ENCODE results near the gene CTTNBP2NL.
"Not testable (repeated sequence)": the region's sequence is repeated elsewhere in the genome, so short reads cannot be mapped to it uniquely, and the experiment has no call there.

CTTNBP2NL gene

GRCh38 chr1:112470324-112470723, 74.3 kb downstream of the CTTNBP2NL start:
- not testable (repeated sequence) for DNase-seq

- no peak for DNase-seq
Observed at GRCh38 chr1:112470966-112471365, 75.0 kb downstream of the CTTNBP2NL start.

DNA sequence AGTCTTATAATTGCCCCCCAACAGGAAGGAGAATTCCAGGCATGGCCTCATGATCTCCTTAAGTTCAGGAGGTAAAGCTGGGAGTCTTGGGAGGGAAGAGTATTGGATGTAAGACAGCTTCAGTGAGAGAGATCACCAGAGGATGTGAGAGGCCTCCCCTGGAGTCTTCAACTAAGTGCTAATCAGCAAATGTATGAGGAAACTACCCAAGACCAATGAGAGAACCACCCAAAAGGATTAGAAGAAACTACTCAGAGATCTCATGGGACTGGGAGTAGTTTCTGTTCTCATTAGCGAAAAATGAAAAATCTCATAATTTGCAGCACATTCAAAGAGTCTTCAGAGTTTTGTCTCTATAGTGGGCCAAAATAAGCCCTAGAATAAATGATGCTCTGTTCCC, 76.1 kb downstream of the CTTNBP2NL start:
- DNase-seq, result no peak

- DNase-seq, result no peak
Observed at GRCh38 chr1:112477550-112477949, 81.5 kb downstream of the CTTNBP2NL start.

DNA sequence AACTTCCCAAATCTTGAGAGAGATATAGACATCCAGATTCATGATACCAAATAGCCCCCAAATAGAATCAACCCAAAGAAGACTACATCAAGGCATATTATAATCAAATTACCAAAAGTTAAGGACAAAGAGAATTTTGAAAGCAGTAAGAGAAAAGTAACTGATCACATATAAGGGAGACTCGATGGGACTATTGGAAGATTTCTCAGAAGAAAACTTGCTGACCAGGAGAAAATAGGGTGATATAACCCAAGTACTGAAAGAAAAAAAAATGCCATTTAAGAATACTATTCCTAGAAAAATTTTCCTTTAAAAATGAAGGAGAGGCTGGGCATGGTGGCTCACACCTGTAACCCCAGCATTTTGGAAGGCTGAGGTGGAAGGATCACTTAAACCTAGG, 82.3 kb downstream of the CTTNBP2NL start:
- no peak for DNase-seq

GRCh38 chr1:112486063-112486462, 90.0 kb downstream of the CTTNBP2NL start:
- not testable (repeated sequence) for DNase-seq

DNA sequence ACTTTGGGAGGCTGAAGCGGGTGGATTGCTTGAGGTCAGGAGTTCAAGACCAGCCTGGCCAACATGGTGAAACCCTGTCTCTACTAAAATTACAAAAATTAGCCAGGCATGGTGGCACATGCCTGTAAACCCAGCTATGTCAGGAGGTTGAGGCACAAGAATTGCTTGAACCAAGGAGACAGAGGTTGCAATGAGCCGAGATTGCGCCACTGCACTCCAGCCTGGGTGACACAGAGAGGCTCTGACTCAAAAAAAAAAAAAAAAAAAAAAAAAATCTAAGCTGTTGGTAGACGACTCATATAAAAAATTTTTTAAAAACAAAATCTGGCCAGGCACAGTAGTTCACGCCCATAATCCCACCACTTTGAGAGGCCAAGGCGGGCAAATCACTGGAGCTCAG, 91.7 kb downstream of the CTTNBP2NL start:
- DNase-seq, result not testable (repeated sequence)

- DNase-seq, result no peak
Observed at GRCh38 chr1:112488141-112488540, 92.1 kb downstream of the CTTNBP2NL start.

DNA sequence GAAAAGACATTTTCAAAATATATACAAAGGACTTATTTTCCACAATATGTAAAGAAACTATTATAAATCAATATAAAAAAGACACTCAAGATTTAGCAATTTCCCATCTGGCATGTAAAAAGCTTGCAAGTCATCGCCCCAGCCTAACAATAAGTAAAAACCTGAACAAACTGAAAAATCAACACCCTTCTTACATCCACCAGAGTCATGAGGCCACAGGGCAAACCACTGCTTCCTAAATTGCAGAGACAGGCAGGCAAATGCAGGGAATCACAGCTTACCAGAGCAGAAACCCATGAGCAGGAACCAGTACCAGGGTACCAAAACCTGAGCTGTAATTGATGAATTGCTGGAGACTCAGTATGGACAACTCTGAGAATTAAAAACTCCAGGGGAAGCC, 96.1 kb downstream of the CTTNBP2NL start:
- DNase-seq, result no peak

DNA sequence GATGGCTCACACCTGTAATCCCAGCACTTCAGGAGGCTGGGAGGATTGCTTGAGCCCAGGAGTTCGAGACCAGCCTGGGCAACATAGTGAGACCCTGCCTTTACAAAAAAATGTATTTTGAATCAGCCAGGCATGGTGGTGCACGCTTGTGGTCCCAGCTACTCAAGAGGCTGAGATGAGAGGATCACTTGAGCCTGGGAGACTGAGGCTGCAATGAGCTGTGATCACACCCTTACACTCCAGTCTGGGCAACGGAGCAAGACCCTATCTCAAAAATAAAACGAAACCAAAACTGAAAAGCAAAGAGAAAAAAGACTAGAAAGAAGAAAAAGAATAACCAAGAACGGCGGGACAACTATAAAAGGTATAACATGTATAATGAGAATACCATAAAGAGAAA, 97.3 kb downstream of the CTTNBP2NL start:
- no peak for DNase-seq

- no peak for DNase-seq
Observed at GRCh38 chr1:112496290-112496689, 100.3 kb downstream of the CTTNBP2NL start.

DNA sequence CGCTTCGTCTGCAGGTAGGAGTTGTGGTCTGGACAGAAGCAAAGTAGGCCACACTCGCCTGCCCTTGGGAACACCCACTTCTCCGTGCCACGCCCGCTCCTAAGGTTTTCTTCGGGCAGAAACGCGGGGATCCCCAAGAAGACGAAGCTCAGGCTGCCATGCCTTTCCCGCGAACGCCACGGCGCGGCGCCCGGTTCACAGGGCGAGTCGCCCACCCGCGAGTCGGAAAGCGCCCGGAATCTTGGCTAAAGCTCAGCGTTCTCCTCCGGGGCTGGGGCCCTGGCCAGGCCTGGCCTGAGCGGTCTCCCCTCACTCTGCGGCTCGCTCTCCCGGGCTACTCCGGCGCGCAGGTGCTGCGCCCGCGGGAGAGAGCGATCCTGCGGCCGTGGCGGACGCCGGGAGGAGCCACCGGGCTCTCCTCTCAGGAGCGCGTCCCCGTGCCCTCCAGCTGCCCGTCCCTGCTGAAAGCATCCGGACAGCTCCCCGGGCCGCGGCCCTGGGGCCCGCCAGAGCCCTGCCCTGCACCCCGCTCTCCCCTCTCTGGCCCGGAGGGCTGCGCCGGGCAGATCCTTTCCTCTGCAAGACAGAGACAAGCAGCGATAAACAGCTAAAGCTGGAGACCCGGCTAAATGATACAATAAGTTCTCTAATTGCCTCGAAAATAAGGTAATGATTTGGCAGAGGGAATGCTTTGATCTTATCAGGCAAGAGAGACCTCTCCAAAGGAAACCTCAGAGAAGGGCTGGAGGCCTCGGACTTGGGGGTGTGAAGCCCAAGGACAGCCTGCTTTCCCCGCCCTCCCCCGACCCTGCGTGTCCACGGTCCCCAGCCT, 106.0 kb downstream of the CTTNBP2NL start:
- peak; percentile 48 for DNase-seq

- DNase-seq, result no peak
Observed at GRCh38 chr1:112502826-112503225, 106.8 kb downstream of the CTTNBP2NL start.

DNA sequence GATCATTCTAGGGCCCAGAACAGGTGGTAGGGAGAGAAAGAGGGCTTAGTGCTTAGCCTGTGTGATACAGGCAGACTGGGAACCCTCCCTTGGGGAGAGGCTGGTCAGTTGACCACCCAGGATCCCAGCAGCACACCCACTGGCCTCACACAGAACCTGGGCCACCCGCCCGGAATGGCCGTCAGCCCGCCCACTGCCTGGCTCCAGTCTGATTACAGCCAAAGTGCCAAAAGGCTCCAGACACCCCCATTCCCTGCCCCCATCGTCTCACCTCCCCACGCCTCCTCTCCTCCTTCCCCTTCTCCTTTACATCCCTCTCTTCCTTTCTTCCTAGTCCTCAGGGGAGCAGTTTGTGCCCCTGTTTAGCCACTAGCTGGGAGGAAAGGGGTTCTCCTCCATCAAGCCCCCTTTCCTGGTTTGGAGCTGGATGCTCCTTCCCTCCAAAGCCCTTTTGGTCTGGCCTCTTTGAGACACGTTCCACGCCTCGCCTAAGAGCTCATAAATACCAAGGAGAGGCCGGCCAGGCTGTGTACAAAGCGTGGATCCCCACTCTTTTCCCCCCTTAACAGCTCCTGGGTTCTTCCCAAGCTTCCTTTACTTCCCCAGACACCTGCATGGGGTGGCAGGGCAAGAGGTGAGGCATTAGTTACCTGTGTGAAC, 108.1 kb downstream of the CTTNBP2NL start:
- DNase-seq, result no peak

DNA sequence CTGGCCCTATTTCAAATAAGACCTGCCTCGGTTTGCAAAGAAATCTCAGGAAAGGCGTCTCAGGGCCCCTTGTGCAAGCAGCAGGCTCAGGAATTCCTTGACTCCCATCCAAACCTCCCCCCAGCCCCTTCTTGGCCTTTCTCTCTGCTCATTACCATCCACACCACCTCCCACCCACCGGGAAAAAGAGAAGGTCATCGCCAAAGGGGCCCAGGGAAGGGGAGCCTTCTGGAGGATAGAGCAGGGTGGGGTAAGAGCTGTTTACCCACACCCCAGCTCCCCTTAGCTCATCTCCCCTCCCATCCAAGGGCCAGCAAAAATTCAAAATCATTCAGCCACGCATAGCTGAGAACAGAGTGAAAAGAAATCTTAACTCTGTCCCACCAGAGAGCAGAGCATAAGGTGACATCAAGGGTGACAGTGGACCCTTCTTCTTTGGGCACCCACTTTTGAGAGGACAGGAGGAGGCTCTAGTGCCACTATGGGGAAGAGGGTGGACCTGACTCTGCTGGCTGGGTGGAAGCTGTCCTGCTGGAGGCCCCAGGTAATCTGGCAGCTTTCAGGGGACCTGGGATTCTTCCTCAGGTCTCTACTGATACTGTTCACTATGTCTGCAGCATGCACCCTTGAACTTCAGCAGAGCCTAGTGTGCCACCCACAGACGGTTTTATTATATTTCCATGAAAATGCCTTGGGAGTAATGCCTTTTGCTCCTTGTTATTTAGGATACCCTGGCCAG, 108.8 kb downstream of the CTTNBP2NL start:
- DNase-seq, result no peak

DNA sequence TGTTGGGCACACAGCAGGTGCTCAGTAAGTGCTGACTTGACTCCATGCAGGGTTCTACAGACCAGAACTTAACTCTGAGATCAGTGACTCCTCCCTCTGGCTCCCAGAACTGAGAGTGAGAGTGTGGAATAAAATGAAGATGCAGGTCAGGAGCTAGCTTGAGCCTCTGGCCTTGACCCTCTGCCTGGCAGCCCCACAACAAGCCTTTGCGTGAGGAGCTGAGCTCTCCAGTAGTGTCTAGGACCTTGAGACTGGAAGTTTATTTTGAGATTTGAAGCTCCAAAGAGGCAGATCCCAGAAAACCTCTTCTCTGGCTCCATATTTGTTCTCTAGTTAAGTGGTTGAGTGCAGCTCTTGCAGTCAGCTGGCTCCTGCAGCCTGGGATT, 109.4 kb downstream of the CTTNBP2NL start:
- no peak for DNase-seq

GRCh38 chr1:112505878-112506277, 109.9 kb downstream of the CTTNBP2NL start:
- DNase-seq, result no peak

GRCh38 chr1:112506306-112506705, 110.3 kb downstream of the CTTNBP2NL start:
- DNase-seq, result no peak

DNA sequence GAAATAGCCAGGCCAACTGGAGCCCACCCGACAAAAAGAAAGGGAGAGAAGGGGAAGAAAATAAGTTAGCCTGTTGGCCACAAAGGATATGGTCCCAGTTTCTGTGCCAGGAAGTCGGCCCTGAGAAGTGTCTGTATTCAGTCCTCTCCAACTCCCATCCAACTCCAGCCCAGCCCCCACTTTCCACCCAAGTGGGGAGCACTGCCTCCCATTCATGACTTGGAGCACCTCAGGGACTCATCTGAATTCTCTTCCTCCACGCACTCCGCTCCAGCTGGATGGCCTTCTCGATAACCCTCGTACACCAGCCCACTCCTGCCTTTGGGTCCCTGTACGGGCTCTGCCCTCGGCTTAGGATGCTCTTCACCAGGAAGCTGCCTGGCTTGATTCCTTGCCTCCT, 110.7 kb downstream of the CTTNBP2NL start:
- DNase-seq, result no peak

GRCh38 chr1:112507336-112507735, 111.3 kb downstream of the CTTNBP2NL start:
- no peak for DNase-seq

DNA sequence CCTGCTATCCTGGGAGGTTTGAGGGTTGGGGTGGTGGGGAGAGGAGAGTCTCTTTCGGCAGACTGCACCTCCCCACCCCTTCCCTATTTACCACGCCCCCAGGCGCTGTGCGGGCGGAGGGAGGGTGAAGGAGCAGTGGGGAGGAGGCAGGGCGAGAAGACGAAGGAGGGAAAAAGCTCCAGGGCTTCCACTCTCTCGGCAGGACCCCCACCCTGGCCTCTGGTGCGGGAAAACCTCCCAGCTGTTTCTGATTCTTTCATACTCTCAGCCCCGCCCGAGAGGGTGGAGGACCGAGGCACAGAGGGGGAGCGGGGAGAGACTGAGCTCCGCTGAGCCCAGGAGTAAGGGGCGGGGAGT, 111.9 kb downstream of the CTTNBP2NL start:
- peak; percentile 15 for DNase-seq

DNA sequence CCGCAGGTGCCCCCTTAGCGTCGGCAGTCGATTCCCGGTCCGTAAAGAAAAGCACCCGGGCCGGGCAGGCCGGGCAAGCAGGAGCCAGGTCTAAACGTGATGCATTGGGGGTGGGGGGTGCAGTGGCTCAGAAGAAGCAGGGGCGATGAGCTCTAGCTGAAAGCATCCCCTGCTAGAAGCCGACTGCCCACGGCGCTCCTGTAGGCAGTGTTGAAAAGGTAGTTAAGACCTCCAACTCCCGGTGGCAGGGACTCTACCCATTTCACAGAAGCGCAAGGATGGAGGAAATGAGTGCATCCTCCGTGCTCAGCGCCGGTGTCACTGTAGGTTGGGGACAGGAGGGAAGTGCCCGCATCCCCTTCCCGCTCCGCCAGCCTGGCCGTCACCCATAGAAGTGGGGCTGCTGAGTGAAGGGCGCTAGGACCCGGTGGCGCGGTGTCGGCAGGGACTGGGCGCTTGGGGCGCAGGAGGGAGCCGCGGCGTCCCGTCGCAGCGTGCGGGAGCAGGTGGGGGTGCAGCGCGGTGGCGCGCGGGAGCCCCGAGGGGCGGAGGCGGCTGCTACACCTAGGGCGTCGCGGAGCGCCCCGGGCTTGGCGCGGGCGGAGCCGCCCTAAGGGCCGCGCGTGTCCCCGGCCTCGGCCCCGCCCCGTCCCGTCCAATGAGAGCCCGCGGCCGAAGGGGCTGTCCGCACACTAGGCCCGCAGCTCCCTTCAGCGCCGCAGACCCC, 112.4 kb downstream of the CTTNBP2NL start, which contains the start of gene WNT2B:
Gene WNT2B (plus strand): TSS at position 688 of the 727 bp plus-strand sequence. CDS start 298 bp downstream, outside the sequence.
- DNase-seq, result no peak

All from DMS79 treated with DMSO at 0.1 percent for 48 hours (cell line).